Aorta (tissue), 5 donors: ENCODE results near the gene GAL3ST1. TPM values are rescaled to one million over a fixed set of nuclear protein-coding genes. Genes with fewer than 3 reads are reported as not detected.
"Not testable (repeated sequence)": the region's sequence is repeated elsewhere in the genome, so short reads cannot be mapped to it uniquely, and the experiment has no call there.

Source experiments
- ATAC-seq: fragments of 200-7000 bp; cut with Tn5 transposase; one replicate; pipeline ENCODE4 v1.9.1; 2022; ENCODE audit warnings: moderate library complexity; ENCODE audit not compliant: low FRiP score
- DNase-seq, 2 donors: peaks; one replicate each; pipeline ENCODE4 v3.0.0-alpha.2; 2020
- H3K27ac ChIP-seq, 2 donors: one replicate each; pipeline ENCODE4 v1.5.1; 2013; ENCODE audit warnings: low read length in 2 of 2, mild to moderate bottlenecking in 2 of 2, moderate library complexity in 2 of 2, control low read depth in 1 of 2, inconsistent platforms in 1 of 2, low read depth in 1 of 2
- H3K27me3 ChIP-seq, 2 donors: one replicate each; pipeline ENCODE4 v1.6.1; 2013; ENCODE audit warnings: control low read depth in 1 of 2, low read length in 1 of 2, mild to moderate bottlenecking in 1 of 2, moderate library complexity in 1 of 2; ENCODE audit not compliant: insufficient read depth in 2 of 2, control insufficient read depth in 1 of 2
- H3K36me3 ChIP-seq, 2 donors: one replicate each; pipeline ENCODE4 v1.6.1; 2013; ENCODE audit warnings: control low read depth in 1 of 2, low read length in 1 of 2, mild to moderate bottlenecking in 1 of 2; ENCODE audit not compliant: insufficient read depth in 2 of 2, control insufficient read depth in 1 of 2
- H3K4me1 ChIP-seq, 2 donors: one replicate each; pipeline ENCODE4 v1.6.1; 2013; ENCODE audit warnings: low read length in 2 of 2, control low read depth in 1 of 2, mild to moderate bottlenecking in 1 of 2, moderate library complexity in 1 of 2; ENCODE audit not compliant: insufficient read depth in 2 of 2, control insufficient read depth in 1 of 2
- H3K4me3 ChIP-seq, 2 donors: one replicate each; pipeline ENCODE4 v1.5.1; 2013; ENCODE audit warnings: low read length in 2 of 2, control low read depth in 1 of 2, mild to moderate bottlenecking in 1 of 2
- H3K9me3 ChIP-seq: one replicate; pipeline ENCODE4 v1.6.1; 2013; ENCODE audit warnings: mild to moderate bottlenecking, low read length; ENCODE audit not compliant: control insufficient read depth
- WGBS, 2 donors: extraction: QIAGEN DNeasy Blood & Tissue Kit; methylation state at CpG; one replicate each; pipeline ENCODE4 v1.1.7; 2013; 5-methylcytosine and 5-hydroxymethylcytosine counted together
- intact Hi-C, 2 donors: fragments of 100-400 bp; cut with DNase I; formaldehyde crosslinking; loops; one replicate each; pipeline versions ENCODE4 v1.14.2 to v1.15.0; 2022
- polyA plus RNA-seq, 2 donors: library from polyadenylated mRNA; stranded (reverse); fragments of 200-250 nt; gene quantifications; one replicate each; pipeline ENCODE4 v1.2.3, GENCODE V29; 2013
- total RNA-seq, 2 donors: library from RNA; stranded (reverse); fragmentation: NEBNext Ultra II Directional; extraction: Animal tissue kit (Norgen Biotek cat#: 25700); gene quantifications; one replicate each; pipeline ENCODE4 v1.2.1, GENCODE V29; 2021
- donor health status: healthy with polysubstance abuse.
- donor health status: Bipolar disorder and iron deficiency.
- donor health status: DM: no; HTN: no; CAD: no.
- donor health status: DM: no; HTN: no; CAD: no.
- donor health status: DM: yes; HTN: yes; CAD: no.

The GAL3ST1 gene
- total and polyA plus RNA-seq, 4 donors: 1.2 to 9.3 (median 2.6) TPM

GRCh38 chr22:30553971-30554370 lies 20.5 kb downstream of the GAL3ST1 start:
- WGBS, 2 donors: 86 to 89% methylated on average over 7 of the region's 7 CpGs
- Histone ChIP-seq H3K4me1 (no peaks in the 10 kb centered on the region), H3K27ac (no peak overlapping the region), H3K27me3 (no peaks in the 10 kb centered on the region), H3K4me3 (no peak overlapping the region), H3K9me3 (no peaks in the 10 kb centered on the region), H3K36me3 (no peaks in the 10 kb centered on the region)
- intact Hi-C loops: no loop called here
- ATAC-seq (no peak), DNase-seq (no peak)

- ATAC-seq: no peak
- H3K4me1 ChIP-seq: no peaks in the 10 kb centered on the region
- WGBS, 2 donors: 0 to 41% methylated on average over 1 of the region's 1 CpG
- no peaks in the 10 kb centered on the region for H3K36me3 ChIP-seq
- no peaks in the 10 kb centered on the region for H3K27me3 ChIP-seq
- H3K9me3 ChIP-seq: no peaks in the 10 kb centered on the region
- intact Hi-C loops: no loop called here
- no peak overlapping the region for H3K27ac ChIP-seq
- no peak overlapping the region for H3K4me3 ChIP-seq
- no peak for DNase-seq
Observed at GRCh38 chr22:30552719-30553118, 21.7 kb downstream of the GAL3ST1 start.

- DNase-seq, H3K4me1 ChIP-seq, H3K9me3 ChIP-seq, H3K27me3 ChIP-seq, intact Hi-C loops, ATAC-seq, H3K4me3 ChIP-seq, H3K27ac ChIP-seq, H3K36me3 ChIP-seq: not testable (repeated sequence)
- WGBS, 2 donors: 93 to 96% methylated on average over 3 of the region's 3 CpGs
Observed at GRCh38 chr22:30551813-30552212, 22.7 kb downstream of the GAL3ST1 start.

GRCh38 chr22:30547188-30547587 lies 27.3 kb downstream of the GAL3ST1 start:
- ATAC-seq: no peak
- Histone ChIP-seq H3K4me1 (no peaks in the 10 kb centered on the region), H3K27ac (no peak overlapping the region), H3K36me3 (no peaks in the 10 kb centered on the region), H3K9me3 (no peaks in the 10 kb centered on the region), H3K27me3 (no peaks in the 10 kb centered on the region), H3K4me3 (no peak overlapping the region)
- DNase-seq: no peak
- 89 to 91% methylated on average over 4 of the region's 4 CpGs for WGBS, 2 donors
- intact Hi-C loops: no loop called here

- ATAC-seq (no peak), DNase-seq (no peak)
- 91 to 93% methylated on average over 7 of the region's 7 CpGs for WGBS, 2 donors
- Histone ChIP-seq H3K27ac (no peak within 1 kb of the TSS), H3K27me3 (no peaks in the 10 kb centered on the region), H3K36me3 (no peaks in the 10 kb centered on the region), H3K4me1 (no peaks in the 10 kb centered on the region), H3K9me3 (no peaks in the 10 kb centered on the region), H3K4me3 (no peak within 1 kb of the TSS)
- intact Hi-C loops: no loop called here
Observed at GRCh38 chr22:30546616-30547015, 27.8 kb downstream of the GAL3ST1 start, which contains the start of gene SEC14L6. Gene SEC14L6, minus strand, starts transcription at chr22:30546741. Its CDS starts 59 bp downstream, at chr22:30546682.

- DNase-seq (no peak), ATAC-seq (no peak)
- no peaks in the 10 kb centered on the region for H3K36me3 ChIP-seq
- H3K4me1 ChIP-seq: no peaks in the 10 kb centered on the region
- H3K4me3 ChIP-seq: no peak overlapping the region
- H3K9me3 ChIP-seq: no peaks in the 10 kb centered on the region
- no peak overlapping the region for H3K27ac ChIP-seq
- H3K27me3 ChIP-seq: no peaks in the 10 kb centered on the region
- intact Hi-C loops: no loop called here
- WGBS, 2 donors: 84 to 85% methylated on average over 12 of the region's 12 CpGs
Observed at GRCh38 chr22:30542811-30543188, 31.7 kb downstream of the GAL3ST1 start.

- Histone ChIP-seq H3K4me3 (peak overlapping the region in 1 of 2 donors; percentile 30), H3K36me3 (no peaks in the 10 kb centered on the region), H3K4me1 (no peaks in the 10 kb centered on the region), H3K27me3 (no peaks in the 10 kb centered on the region), H3K9me3 (no peaks in the 10 kb centered on the region), H3K27ac (no peak overlapping the region)
- intact Hi-C loops: no loop called here
- ATAC-seq (no peak), DNase-seq (no peak)
- WGBS, 2 donors: 3 to 5% methylated on average over 58 to 64 of the region's 64 CpGs
Observed at GRCh38 chr22:30541961-30542810, 32.3 kb downstream of the GAL3ST1 start.

GRCh38 chr22:30541511-30541910 lies 33.0 kb downstream of the GAL3ST1 start:
- not testable (repeated sequence) for DNase-seq

GRCh38 chr22:30539368-30539767 lies 35.1 kb downstream of the GAL3ST1 start:
- 96 to 97% methylated on average over 1 of the region's 1 CpG for WGBS, 2 donors
- Histone ChIP-seq H3K4me1 (no peaks in the 10 kb centered on the region), H3K27me3 (no peaks in the 10 kb centered on the region), H3K4me3 (no peak overlapping the region), H3K27ac (no peak overlapping the region), H3K9me3 (no peaks in the 10 kb centered on the region), H3K36me3 (no peaks in the 10 kb centered on the region)
- no peak for DNase-seq
- no peak for ATAC-seq
- intact Hi-C loops: no loop called here

More at GRCh38 chr22:30541511-30541910, 33.0 kb downstream of the GAL3ST1 start:
- H3K9me3 ChIP-seq, H3K4me3 ChIP-seq, intact Hi-C loops, H3K27me3 ChIP-seq, H3K4me1 ChIP-seq, ATAC-seq, H3K27ac ChIP-seq, H3K36me3 ChIP-seq: not testable (repeated sequence)
- 81 to 89% methylated on average over 3 of the region's 3 CpGs for WGBS, 2 donors
